ENCODE results near the gene TUBB3.

Gene TUBB3

GRCh38 chr16:89892635-89893034 lies 30.5 kb upstream of the TUBB3 start:
- TF ChIP-seq, protein P1, sequence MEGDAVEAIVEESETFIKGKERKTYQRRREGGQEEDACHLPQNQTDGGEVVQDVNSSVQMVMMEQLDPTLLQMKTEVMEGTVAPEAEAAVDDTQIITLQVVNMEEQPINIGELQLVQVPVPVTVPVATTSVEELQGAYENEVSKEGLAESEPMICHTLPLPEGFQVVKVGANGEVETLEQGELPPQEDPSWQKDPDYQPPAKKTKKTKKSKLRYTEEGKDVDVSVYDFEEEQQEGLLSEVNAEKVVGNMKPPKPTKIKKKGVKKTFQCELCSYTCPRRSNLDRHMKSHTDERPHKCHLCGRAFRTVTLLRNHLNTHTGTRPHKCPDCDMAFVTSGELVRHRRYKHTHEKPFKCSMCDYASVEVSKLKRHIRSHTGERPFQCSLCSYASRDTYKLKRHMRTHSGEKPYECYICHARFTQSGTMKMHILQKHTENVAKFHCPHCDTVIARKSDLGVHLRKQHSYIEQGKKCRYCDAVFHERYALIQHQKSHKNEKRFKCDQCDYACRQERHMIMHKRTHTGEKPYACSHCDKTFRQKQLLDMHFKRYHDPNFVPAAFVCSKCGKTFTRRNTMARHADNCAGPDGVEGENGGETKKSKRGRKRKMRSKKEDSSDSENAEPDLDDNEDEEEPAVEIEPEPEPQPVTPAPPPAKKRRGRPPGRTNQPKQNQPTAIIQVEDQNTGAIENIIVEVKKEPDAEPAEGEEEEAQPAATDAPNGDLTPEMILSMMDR (IDR thresholded peaks at IDR 0.05; ENCODE audit: insufficient read depth, low read length, missing control alignments): no peak
- POLR2A ChIA-PET: no interaction called here
- CTCF ChIA-PET: interaction anchor here (0.8 to 5.9 kb wide), 2 partner anchors 14 to 16 kb away, joined by 3 to 37 read pairs; no protein-coding TSS in a partner anchor

DNA sequence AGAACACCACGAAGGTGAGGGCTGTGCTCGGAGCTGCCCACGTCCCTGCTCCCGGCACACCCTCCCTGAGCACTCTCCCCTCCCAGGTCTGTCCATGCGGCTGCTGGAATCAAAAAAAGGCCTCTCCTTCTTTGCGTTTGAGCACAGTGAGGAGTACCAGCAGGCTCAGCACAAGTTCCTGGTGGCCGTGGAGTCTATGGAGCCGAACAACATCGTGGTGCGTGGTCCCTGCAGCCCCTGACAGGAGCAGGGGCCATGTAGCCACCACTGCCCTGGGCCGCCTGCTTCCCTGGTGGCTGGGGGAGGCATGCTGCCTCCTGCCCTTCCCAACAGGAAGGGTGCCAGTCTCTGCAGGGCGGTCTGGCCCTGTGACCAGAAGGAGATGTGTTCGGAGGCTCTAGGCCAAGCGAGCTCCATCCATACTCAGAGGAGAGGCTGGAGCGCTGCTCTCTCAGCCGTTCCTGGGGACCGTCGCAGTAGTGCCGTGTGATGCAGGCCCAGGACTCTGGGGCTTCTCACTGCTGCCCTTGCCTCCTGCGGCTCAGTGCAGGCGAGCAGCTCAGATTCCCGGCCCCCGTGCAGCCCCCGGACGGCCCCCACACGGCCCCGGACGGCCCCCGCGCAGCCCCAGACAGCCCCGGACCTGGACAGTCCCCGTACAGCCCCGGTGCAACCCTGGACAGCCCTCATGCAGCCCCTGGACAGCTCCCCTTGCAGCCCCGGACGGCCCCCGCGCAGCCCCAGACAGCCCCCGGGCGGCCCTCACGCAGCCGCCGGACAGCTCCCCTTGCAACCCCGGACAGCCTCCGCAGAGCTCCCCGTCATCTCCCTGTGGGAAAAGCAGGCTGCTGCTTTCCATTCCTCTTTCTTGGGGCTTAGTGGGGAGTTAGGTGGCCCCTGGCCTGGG lies 29.2 kb upstream of the TUBB3 start:
- H3K4me3 ChIP-seq (ENCODE audit: low read depth, low read length): no peak overlapping the region
- ChIA-PET POLR2A (no interaction called here), CTCF (interaction anchor here (0.8 to 5.9 kb wide), 2 partner anchors 12 to 15 kb away, joined by 3 to 37 read pairs; no protein-coding TSS in a partner anchor)
- no peak for DNase-seq (ENCODE audit: low read depth, low spot score)
- TF ChIP-seq, protein P1 (IDR thresholded peaks at IDR 0.05; ENCODE audit: insufficient read depth, low read length, missing control alignments): no peak

More at GRCh38 chr16:89892635-89893034, 30.5 kb upstream of the TUBB3 start:
- no peak for DNase-seq (ENCODE audit: low read depth, low spot score)
- H3K4me3 ChIP-seq (ENCODE audit: low read depth, low read length): no peak overlapping the region

GRCh38 chr16:89895482-89896250 lies 27.5 kb upstream of the TUBB3 start:
- POLR2A ChIA-PET: interaction anchor here (0.6 kb wide), 1 partner anchor 14 kb away, joined by 3 read pairs; no protein-coding TSS in a partner anchor
- CTCF ChIA-PET: interaction anchor here (1.1 to 5.9 kb wide), 2 partner anchors 12 to 13 kb away, joined by 3 to 37 read pairs; no protein-coding TSS in a partner anchor
- TF ChIP-seq, protein P1 (IDR thresholded peaks at IDR 0.05; ENCODE audit: insufficient read depth, low read length, missing control alignments): no peak
- H3K4me3 ChIP-seq (ENCODE audit: low read depth, low read length): no peak overlapping the region
- no peak for DNase-seq (ENCODE audit: low read depth, low spot score)

GRCh38 chr16:89897204-89897603 lies 25.9 kb upstream of the TUBB3 start:
- POLR2A ChIA-PET: no interaction called here
- DNase-seq (ENCODE audit: low read depth, low spot score): no peak
- TF ChIP-seq, protein P1 (IDR thresholded peaks at IDR 0.05; ENCODE audit: insufficient read depth, low read length, missing control alignments): no peak
- no peak overlapping the region for H3K4me3 ChIP-seq (ENCODE audit: low read depth, low read length)
- CTCF ChIA-PET: interaction anchor here (5.9 kb wide), 1 partner anchor 12 kb away, joined by 37 read pairs; no protein-coding TSS in a partner anchor

GRCh38 chr16:89898201-89898967 lies 24.8 kb upstream of the TUBB3 start:
- H3K4me3 ChIP-seq (ENCODE audit: low read depth, low read length): no peak overlapping the region

More at GRCh38 chr16:89898201-89898967, 24.8 kb upstream of the TUBB3 start:
- DNase-seq (ENCODE audit: low read depth, low spot score): no peak
- ChIA-PET POLR2A (no interaction called here), CTCF (interaction anchor here (1.3 to 5.9 kb wide), 4 partner anchors 10 to 37 kb away, joined by 5 to 37 read pairs (median 13); no protein-coding TSS in a partner anchor)
- TF ChIP-seq, protein P1 (IDR thresholded peaks at IDR 0.05; ENCODE audit: insufficient read depth, low read length, missing control alignments): no peak
